Measurements from ENCODE around the gene ZNF407.

DNA sequence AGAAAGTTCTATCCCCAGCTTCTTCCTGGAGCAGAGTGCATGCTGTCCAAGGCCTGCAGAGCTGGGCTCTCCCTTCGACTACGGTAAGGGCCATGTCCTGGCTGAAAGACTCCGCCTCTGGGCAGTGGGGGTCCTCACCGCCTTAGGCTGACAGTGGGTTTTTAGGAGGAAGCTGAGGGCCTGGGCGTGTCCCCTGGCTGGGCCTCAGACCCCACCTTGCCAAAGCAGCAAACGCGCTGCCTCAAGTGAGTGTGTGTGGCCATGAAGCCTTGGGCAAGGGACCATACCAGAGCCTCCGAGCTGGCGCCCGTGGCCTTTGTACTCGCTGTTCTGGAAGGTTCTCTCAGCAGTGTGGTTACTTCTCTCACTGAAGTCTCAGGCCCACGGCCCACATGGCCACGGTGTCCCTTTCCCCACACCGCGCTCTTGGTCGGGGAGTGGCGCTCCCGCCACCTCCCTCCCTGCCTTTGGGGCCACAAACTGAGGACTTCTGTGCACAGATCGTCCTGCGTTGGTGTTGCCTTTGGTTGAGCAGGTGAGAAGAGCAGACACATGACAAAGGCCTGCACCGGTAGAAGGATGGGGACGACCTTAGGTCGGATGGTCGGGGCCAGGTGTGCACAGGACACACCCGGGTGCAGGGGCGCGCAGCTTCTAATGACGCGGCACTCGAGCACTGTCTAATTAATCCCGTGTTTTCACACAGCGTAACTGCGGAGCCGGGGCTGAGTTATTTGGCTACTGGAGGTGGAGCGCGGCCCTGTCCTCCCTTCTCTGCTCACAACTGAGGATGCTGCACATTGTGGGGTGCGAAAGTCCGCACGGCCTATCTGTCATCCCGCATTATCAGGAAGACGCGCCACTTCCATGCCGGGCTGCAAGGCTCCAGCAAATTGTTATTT is 489.7 kb downstream of the ZNF407 start:
- TF ChIP-seq EZH2phosphoT487 (IDR thresholded peaks at IDR 0.05; ENCODE audit: borderline replicate concordance, low read length): no peak
- TF ChIP-seq, protein P1, sequence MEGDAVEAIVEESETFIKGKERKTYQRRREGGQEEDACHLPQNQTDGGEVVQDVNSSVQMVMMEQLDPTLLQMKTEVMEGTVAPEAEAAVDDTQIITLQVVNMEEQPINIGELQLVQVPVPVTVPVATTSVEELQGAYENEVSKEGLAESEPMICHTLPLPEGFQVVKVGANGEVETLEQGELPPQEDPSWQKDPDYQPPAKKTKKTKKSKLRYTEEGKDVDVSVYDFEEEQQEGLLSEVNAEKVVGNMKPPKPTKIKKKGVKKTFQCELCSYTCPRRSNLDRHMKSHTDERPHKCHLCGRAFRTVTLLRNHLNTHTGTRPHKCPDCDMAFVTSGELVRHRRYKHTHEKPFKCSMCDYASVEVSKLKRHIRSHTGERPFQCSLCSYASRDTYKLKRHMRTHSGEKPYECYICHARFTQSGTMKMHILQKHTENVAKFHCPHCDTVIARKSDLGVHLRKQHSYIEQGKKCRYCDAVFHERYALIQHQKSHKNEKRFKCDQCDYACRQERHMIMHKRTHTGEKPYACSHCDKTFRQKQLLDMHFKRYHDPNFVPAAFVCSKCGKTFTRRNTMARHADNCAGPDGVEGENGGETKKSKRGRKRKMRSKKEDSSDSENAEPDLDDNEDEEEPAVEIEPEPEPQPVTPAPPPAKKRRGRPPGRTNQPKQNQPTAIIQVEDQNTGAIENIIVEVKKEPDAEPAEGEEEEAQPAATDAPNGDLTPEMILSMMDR (IDR thresholded peaks at IDR 0.05; ENCODE audit: low read depth, low read length, poor library complexity, severe bottlenecking): no peak
